Esophagus (tissue), 2 donors: Measurements from ENCODE around the gene FAM174C. TPM values are rescaled to one million over a fixed set of nuclear protein-coding genes. Genes with fewer than 3 reads are reported as not detected.

ENCODE experiments used
- H3K27ac ChIP-seq, 2 donors: one replicate each; pipeline ENCODE4 v1.5.1; 2013; ENCODE audit warnings: low read depth in 2 of 2, mild to moderate bottlenecking in 2 of 2, inconsistent platforms in 1 of 2, low read length in 1 of 2, moderate library complexity in 1 of 2
- H3K27me3 ChIP-seq, 2 donors: one replicate each; pipeline ENCODE4 v1.6.1; 2013; ENCODE audit warnings: low read length in 2 of 2, control low read depth in 1 of 2, mild to moderate bottlenecking in 1 of 2; ENCODE audit not compliant: insufficient read depth in 2 of 2, control insufficient read depth in 1 of 2
- H3K36me3 ChIP-seq, 2 donors: one replicate each; pipeline ENCODE4 v1.6.1; 2013; ENCODE audit warnings: low read length in 1 of 2; ENCODE audit not compliant: control insufficient read depth in 2 of 2, insufficient read depth in 2 of 2
- H3K4me1 ChIP-seq, 2 donors: one replicate each; pipeline ENCODE4 v1.6.1; 2013; ENCODE audit warnings: low read length in 1 of 2; ENCODE audit not compliant: control insufficient read depth in 2 of 2, insufficient read depth in 2 of 2
- H3K4me3 ChIP-seq, 2 donors: one replicate each; pipeline ENCODE4 v1.5.1; 2013; ENCODE audit warnings: low read length in 2 of 2, mild to moderate bottlenecking in 2 of 2, low read depth in 1 of 2, moderate library complexity in 1 of 2
- H3K9me3 ChIP-seq, 2 donors: one replicate each; pipeline ENCODE4 v1.6.1; 2013; ENCODE audit warnings: mild to moderate bottlenecking in 2 of 2, low read depth in 1 of 2, low read length in 1 of 2, moderate library complexity in 1 of 2; ENCODE audit not compliant: control insufficient read depth in 2 of 2, insufficient read depth in 1 of 2
- WGBS, 2 donors: extraction: QIAGEN DNeasy Blood & Tissue Kit; methylation state at CpG; one replicate each; pipeline ENCODE4 v1.1.7; 2013; 5-methylcytosine and 5-hydroxymethylcytosine counted together
- polyA plus RNA-seq, 2 donors: library from polyadenylated mRNA; stranded (reverse); fragments of 200-250 nt; gene quantifications; one replicate each; pipeline ENCODE4 v1.2.3, GENCODE V29; 2013
- donor health status: healthy with polysubstance abuse.
- donor health status: Bipolar disorder and iron deficiency.

FAM174C gene
- polyA plus RNA-seq, 2 donors, result 45.8 to 46.7 TPM

GRCh38 chr19:1327125-1327524, 51.8 kb downstream of the FAM174C start:
- H3K9me3 ChIP-seq, result no peaks in the 10 kb centered on the region
- 82 to 83% methylated on average over 12 to 14 of the region's 14 CpGs for WGBS, 2 donors
- H3K4me3 ChIP-seq, result no peak overlapping the region
- H3K4me1 ChIP-seq, result peaks cover 8 to 10% of the 10 kb centered on the region in 2 donors
- H3K36me3 ChIP-seq, result no peaks in the 10 kb centered on the region
- peaks cover 0 to 6% of the 10 kb centered on the region in 2 donors for H3K27me3 ChIP-seq
- no peak overlapping the region for H3K27ac ChIP-seq

Other genes starting within 250 kb of the FAM174C start
- 100 to 1,000 TPM in 1 of 2 donors, 10 to 100 TPM in 1; 84.4 to 106 TPM for gene CNN2, start 248.9 kb upstream of the FAM174C start, polyA plus RNA-seq
- 10 to 100 TPM; 11.4 to 26.4 TPM for gene ABCA7, start 235.4 kb upstream of the FAM174C start, polyA plus RNA-seq
- 10 to 100 TPM in 1 of 2 donors, 1 to 10 TPM in 1; 8.9 to 17.7 TPM for gene ARHGAP45, start 208.4 kb upstream of the FAM174C start, polyA plus RNA-seq
- gene POLR2E, start 180.2 kb upstream of the FAM174C start, polyA plus RNA-seq, result 100 to 1,000 TPM in 1 of 2 donors, 10 to 100 TPM in 1; 77.9 to 162 TPM
- gene GPX4, start 171.5 kb upstream of the FAM174C start, polyA plus RNA-seq, result 100 to 1,000 TPM; 271 to 294 TPM
- gene SBNO2, start 101.3 kb upstream of the FAM174C start, polyA plus RNA-seq, result 10 to 100 TPM; 43.1 to 56.5 TPM
- 10 to 100 TPM; 38.8 to 61.4 TPM for gene STK11, start 69.8 kb upstream of the FAM174C start, polyA plus RNA-seq
- 1 to 10 TPM in 1 of 2 donors, under 1 TPM in 1; 0.95 to 1.3 TPM for gene CBARP, start 37.5 kb upstream of the FAM174C start, polyA plus RNA-seq
- gene ATP5F1D, start 33.8 kb upstream of the FAM174C start, polyA plus RNA-seq, result 100 to 1,000 TPM; 234 to 289 TPM
- gene MIDN, start 26.9 kb upstream of the FAM174C start, polyA plus RNA-seq, result 10 to 100 TPM; 36.4 to 38.7 TPM
- 100 to 1,000 TPM; 231 to 265 TPM for gene CIRBP, start 6.2 kb upstream of the FAM174C start, polyA plus RNA-seq
- gene EFNA2, start 10.3 kb downstream of the FAM174C start, polyA plus RNA-seq, result under 1 TPM; 0.18 to 0.39 TPM
- 100 to 1,000 TPM; 106 to 160 TPM for gene NDUFS7, start 108.4 kb downstream of the FAM174C start, polyA plus RNA-seq
- gene GAMT, start 126.0 kb downstream of the FAM174C start, polyA plus RNA-seq, result 10 to 100 TPM; 10.9 to 18.4 TPM
- 10 to 100 TPM; 64.9 to 75.3 TPM for gene DAZAP1, start 132.1 kb downstream of the FAM174C start, polyA plus RNA-seq
- gene RPS15, start 162.9 kb downstream of the FAM174C start, polyA plus RNA-seq, result 1,000 to 10,000 TPM; 2,888 to 3,260 TPM
- gene APC2, start 174.6 kb downstream of the FAM174C start, polyA plus RNA-seq, result under 1 TPM; 0.02 to 0.10 TPM
- 10 to 100 TPM; 17.8 to 28.1 TPM for gene C19orf25, start 203.7 kb downstream of the FAM174C start, polyA plus RNA-seq
- gene PCSK4, start 214.8 kb downstream of the FAM174C start, polyA plus RNA-seq, result 1 to 10 TPM; 1.9 to 4.0 TPM
- gene REEP6, start 215.7 kb downstream of the FAM174C start, polyA plus RNA-seq, result 10 to 100 TPM; 10.1 to 14.4 TPM
- gene ADAMTSL5, start 237.5 kb downstream of the FAM174C start, polyA plus RNA-seq, result 10 to 100 TPM; 10.9 to 13.0 TPM
- under 1 TPM; 0.13 to 0.53 TPM for gene PLK5, start 248.5 kb downstream of the FAM174C start, polyA plus RNA-seq